ENCODE results near the gene EAPP. TPM values are rescaled to one million over a fixed set of nuclear protein-coding genes. Genes with fewer than 3 reads are reported as not detected.
"Not testable (repeated sequence)": the region's sequence is repeated elsewhere in the genome, so short reads cannot be mapped to it uniquely, and the experiment has no call there.

The EAPP gene
- total RNA-seq, 1 experiment from 2014 or later: 54.1 TPM

DNA sequence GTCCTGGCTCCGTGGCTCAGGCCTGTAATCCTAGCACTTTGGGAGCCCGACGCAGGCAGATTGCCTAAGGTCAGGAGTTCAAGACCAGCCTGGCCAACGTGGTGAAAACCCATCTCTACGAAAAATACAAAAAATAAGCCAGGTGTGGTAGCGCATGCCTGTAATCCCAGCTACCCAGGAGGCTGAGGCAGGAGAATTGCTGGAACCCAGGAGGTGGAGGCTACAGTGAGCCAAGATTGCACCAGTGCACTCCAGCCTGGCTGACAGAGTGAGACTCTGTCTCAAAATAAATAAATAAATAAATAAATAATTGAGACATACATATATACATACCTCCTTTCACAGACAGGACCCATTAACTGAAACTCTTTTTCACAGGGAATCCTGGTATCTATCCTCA lies 1.4 kb downstream of the EAPP start:
- not testable (repeated sequence) for DNase-seq (ENCODE audit: low read depth)

DNA sequence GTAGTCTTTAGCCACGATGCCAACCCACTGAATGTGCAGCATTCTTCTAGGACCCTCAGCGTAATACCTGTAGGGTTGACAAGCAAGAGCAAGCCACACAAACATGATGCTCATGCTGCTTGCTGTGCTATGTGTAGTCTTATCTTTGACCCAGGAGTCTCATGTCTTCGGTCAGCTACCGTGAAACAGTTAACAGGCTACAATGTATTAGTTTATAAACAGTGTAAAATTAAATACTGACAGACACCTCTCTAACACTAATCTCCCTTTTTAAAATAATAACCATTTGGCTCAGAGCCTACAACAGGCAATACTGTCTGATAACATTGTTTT lies 1.9 kb downstream of the EAPP start:
- no peak for DNase-seq (ENCODE audit: low read depth)

DNA sequence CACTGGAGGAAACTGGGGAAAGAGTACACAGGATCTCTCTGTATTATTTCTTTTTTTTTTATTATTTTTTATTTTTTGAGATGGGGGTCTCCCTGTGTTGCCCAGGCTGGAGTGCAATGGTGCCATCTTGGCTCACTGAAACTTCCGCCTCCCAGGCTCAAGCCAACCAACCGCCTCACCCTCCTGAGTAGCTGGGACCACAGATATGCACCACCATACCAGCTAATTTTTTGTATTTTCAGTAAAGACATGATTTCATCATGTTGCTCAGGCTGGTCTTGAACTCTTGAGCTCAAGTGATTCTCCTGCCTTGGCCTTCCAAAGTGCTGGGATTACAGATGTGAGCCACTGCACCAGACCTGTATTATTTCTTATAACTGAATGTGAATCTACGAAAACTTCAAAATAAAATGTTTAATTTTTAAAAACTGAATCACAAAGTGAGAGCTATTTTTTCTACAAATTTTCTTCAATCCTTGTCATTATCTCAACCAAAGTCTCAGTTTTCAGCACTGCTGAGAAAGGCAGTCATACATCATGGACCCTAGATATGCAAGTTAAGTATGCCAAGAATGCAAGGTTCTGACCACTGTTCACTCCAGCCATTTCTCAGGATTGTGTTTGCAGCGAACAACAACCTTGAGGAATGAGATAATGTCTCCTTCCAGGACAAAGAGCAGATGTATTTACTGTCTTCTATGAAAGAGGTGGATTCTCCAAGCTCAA lies 2.4 kb downstream of the EAPP start:
- DNase-seq (ENCODE audit: low read depth): no peak

DNA sequence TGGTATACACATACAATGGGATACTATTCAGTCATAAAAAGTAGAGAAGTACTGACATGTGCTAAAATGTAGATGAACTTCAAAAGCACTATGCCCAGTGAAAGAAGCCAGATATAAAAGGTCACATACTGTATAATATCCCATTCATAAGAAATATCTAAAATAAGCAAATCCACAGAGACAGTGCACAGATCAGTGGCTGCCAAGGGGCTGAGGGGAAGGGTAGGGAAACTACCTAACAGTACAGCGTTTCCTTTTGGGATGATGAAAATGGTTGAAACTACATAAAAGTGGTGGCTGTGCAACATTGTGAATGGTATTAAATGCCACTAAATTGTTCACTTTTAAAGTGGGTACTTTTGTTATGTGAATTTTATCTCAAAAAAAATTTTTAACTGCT lies 11.9 kb downstream of the EAPP start:
- no peak for DNase-seq (ENCODE audit: low read depth)

DNA sequence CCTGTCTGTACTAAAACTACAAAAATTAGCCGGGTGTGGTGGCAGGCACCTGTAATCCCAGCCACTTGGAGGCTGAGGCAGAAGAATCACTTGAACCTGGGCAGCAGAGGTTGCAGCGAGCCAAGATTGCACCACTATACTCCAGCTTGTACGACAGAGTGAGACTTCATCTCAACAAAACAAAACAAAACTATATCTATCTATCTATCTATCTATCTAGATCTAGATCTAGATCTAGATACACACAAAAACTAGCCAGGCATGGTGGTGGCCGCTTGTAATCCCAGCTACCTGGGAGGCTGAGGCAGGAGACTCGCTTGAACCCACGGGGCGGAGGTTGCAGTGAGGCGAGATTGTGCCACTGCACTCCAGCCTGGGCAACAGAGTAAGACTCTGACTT lies 15.3 kb downstream of the EAPP start:
- DNase-seq (ENCODE audit: low read depth): not testable (repeated sequence)

DNA sequence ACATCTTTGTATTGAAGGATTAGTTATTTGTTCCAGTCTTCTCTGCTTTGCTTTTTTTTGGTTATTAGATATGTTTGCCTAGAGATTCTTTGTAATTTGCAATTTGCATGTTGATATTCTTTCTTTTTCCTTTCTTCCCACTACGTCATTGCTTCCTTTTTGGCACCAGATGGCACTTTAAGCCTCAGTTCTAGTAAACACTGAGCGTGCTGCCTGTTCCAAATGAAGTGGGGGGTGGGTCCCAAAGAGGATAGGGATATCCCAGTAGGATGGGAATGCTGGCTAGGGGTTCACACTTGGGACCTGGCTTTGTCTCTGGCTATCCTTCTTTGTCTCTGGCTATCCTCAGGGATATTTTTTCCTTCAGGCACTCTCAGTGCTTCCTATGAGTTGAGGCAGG lies 17.0 kb downstream of the EAPP start:
- DNase-seq (ENCODE audit: low read depth): no peak

DNA sequence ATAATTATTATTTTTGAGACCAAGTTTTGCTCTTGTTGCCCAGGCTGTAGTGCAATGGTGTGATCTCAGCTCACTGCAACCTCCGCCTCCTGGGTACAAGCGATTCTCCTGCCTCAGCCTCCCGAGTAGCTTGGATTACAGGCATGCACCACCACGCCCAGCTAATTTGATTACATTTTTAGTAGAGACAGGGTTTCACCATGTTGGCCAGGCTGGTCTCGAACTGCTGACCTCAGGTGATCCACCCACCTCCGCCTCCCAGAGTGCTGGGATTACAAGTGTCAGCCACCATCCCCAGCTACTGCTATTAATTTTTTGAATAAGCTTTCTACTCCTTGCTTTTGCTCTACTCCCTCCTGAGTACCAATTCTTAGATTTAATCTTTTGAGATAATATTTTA lies 18.4 kb downstream of the EAPP start:
- DNase-seq (ENCODE audit: low read depth): not testable (repeated sequence)

DNA sequence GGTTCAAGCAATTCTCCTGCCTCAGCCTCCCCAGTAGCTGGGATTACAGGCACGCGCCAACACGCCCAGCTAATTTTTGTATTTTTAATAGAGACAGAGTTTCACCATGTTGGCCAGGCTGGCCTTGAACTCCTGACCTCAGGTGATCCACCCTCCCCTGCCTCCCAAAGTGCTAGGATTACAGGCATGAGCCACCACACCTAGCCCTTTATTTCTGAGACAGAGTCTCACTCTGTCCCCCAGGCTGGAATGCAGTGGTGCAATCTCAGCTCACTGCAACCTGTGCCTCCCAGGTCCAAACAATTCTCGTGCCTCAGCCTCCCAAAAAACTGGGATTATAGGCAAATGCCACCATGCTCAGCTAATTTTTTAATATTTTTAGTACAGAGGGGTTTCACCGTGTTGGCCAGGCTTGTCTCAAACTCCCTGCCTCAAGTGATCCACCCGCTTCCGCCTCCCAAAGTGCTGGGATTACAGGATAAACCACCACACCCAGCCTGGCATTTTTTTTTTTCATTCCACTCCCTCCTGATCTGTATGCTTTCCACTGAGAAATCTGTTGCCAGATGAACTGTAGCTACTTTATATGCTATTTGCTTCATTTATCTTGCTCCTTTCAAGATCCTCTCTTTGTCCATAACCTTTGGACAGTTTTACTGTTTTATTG lies 19.1 kb downstream of the EAPP start:
- DNase-seq (ENCODE audit: low read depth): not testable (repeated sequence)

DNA sequence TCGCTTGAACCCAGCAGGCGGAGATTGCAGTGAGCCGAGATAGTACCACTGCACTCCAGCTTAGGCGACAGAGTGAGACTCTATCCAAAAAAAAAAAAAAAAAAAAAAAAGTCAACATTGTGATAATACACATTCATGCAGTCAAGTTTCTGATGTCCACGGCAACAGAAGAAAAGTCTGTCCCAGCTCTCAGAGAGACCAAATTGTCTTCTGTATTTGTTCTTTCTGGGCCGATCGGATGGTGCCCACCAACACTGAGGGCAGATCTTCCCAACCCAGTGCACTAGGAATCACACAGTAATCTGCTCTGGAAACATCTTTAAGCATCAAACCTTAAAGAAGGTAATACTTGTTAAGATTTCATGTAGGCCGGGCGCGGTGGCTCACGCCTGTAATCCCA lies 31.6 kb downstream of the EAPP start:
- DNase-seq (ENCODE audit: low read depth): no peak

DNA sequence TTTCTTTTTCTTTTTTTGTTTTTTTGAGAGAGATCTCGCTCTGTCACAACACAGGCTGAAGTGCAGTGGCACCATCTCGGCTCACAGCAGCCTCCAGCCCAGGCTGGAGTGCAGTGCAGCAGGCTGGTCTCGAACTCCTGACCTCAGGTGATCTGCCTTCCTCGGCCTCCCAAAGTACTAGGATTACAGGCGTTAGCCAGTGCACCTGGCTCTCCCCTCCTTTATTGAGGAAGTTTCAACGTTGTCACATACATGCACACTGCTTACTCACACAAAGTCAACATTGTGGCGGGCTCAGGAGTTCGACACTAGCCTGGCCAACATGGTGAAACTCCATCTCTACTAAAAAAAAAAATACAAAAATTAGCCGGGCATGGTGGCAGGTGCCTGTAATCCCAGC lies 32.0 kb downstream of the EAPP start:
- DNase-seq (ENCODE audit: low read depth): no peak

DNA sequence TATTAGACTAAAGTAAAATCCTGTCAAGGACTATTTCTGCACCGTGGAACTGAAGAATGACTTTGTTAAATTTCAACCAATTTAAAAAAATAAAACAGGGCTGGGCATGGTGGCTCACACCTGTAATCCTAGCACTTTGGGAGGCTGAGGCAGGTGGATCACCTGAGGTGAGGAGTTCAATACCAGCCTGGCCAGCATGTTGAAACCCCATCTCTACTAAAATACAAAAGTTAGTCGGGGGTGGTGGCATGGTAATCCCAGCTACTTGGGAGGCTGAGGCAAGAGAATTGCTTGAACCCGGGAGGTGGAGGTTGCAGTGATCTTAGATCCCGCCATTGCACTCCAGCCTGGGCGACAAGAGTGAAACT lies 34.4 kb downstream of the EAPP start:
- DNase-seq (ENCODE audit: low read depth): not testable (repeated sequence)

DNA sequence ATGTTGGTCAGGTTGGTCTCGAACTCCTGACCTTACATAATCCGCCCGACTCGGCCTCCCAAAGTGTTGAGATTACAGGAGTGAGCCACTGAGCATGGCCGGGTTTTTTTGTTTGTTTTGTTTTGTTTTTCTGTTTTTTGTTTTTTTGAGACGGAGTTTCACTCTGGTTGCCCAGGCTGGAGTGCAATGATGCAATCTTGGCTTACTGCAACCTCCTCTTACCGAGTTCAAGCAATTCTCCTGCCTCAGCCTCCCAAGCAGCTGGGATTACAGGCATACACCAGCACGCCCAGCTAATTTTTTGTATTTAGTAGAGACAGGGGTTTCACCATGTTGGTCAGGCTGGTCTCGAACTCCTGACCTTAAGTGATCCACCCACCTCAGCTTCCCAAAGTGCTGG lies 35.5 kb downstream of the EAPP start:
- DNase-seq (ENCODE audit: low read depth): not testable (repeated sequence)

DNA sequence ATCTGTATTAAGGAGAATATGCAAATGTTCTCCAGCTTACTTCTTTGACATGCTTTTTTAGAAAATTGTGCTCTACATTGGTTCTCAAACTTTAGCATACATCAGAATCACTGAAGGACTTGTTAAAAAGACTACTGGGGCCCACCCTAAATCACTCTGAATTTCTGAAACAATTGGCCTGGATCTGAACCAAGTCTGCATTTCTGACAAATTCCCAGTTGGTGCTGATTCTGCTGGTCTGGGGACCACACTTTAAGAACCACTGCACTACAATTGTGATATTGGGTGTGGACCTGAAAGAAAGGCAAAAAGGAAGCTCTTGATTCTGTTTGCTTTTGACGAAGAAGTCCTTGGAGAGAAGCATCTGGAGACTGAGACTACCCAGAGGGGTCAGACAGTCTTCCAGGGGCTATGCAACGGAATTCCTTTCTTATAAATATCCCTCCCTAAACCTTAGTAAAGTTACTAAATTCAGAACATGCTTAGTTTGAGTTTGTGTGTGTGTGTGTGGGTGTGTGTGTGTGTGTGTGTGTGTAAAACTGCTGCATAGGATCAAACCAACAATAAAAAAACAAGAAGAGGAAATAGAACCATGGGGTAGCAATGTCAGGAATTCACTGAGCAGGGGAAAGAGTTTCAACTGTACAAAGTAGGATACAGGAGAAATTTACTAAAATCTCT lies 36.8 kb downstream of the EAPP start:
- DNase-seq (ENCODE audit: low read depth): no peak

DNA sequence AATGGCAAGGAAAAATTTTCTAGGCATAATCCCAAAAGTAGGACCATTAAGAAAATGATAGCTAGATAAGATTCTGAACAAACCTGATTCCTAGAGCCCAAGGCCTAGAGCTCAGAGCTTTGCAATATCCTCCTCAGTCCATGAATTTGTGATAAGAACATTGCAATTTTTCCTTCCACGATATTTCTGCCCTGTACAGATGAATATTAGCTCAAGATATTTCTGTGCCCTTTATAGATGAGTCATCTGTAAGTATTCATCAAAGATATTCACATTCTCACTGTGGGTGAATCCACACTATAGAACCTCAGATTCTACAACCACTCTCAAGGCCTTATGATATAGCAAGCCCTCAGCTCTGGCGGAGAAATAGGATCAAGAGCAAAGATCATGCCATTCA lies 37.5 kb downstream of the EAPP start:
- no peak for DNase-seq (ENCODE audit: low read depth)

DNA sequence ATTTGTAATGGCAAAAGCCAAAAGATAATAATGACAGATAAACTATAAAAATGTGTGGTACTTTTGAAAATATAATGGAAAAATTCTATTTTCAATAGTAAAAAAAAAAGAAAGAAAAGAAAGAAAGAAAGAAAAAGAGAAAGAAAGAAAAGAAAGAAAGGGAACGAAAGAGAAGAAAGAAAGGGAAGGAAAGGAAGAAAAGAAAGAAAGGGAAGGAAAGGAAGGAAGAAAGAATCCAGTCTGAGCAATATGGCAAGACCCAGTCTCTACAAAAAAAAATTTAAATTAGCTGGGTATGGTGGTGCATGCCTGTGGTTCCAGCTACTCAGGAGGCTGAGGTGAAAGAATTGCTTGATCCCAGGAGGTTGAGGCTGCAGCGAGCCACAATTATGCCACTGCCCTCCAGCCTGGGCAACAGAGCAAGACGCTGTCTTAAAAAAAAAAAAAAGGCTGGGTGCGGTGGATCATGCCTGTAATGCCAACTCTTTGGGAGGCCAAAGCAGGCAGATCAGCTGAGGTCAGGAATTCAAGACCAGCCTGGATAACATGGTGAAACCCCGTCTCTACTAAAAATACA lies 38.4 kb downstream of the EAPP start:
- peak; percentile 40 for DNase-seq (ENCODE audit: low read depth)

DNA sequence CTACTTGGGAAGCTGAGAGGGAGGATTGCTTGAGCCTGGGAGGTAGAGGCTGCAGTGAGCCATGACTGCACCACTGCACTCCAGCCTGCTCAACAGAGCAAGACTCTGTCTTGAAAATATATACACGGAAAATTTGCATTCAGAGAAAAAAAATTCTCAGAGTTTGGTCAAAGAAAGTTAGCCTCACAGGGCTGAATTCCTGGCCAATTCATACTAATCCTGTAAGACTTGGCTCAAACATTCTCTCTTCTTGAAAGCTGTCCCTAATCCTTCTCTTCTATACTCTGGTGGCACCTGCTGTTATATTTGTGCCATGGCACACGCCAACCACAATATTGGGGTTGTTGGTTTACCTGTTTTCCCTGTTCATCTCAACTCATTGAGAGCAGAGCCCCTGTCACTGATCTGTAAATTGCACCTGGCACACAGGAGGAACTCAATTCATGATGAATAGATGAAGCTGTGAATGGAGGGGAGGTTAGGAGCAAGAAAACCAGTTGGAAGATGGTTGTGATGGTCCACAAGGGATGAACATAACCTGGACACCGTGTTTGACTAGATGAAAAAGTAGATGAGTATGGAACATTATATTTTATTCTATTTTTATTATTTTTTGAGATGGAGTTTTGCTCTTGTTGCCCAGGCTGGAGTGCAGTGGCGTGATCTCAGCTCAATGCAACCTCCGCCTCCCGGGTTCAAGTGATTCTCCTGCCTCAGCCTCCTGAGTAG lies 40.7 kb downstream of the EAPP start:
- peak; percentile 38 for DNase-seq (ENCODE audit: low read depth)

DNA sequence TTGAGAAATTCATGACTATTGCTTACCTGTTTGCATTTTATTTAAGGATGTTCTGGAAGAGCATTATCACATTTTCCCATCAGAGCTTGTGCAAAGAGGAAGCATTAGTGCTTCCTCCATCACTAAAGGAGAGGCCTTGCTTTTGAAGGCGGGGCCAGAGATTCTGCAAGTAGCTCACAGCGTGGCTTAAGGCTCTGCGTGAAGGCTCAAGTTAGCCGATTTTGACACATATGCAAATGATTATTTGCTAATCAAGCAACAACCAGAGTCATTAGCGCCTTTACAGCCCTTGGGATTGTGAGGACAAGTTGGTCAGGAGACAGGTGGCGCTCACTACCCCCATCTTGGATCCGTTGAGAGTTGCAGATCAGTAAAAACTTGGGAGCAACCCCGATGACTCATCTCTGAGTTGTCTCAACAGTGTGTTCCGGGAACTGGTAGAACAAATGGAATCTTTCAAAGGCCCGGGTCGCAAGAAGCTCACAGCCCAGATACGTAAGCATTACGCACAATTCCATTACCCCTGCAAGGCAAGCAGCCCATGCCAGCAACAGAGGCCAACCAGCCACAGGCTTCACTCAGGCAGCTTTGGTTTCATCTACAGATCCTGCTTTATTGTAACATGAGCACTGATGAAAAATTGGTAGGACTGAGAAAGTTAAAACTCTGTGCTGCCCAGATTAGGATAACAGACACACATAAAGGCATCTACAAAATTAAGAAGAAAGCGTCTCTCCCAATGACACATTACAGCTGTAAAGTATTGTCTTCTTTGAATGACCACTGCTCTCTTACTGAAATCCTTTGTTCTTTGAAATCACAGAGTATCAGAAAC lies 42.6 kb downstream of the EAPP start:
- peak; percentile 97 for DNase-seq (ENCODE audit: low read depth)

DNA sequence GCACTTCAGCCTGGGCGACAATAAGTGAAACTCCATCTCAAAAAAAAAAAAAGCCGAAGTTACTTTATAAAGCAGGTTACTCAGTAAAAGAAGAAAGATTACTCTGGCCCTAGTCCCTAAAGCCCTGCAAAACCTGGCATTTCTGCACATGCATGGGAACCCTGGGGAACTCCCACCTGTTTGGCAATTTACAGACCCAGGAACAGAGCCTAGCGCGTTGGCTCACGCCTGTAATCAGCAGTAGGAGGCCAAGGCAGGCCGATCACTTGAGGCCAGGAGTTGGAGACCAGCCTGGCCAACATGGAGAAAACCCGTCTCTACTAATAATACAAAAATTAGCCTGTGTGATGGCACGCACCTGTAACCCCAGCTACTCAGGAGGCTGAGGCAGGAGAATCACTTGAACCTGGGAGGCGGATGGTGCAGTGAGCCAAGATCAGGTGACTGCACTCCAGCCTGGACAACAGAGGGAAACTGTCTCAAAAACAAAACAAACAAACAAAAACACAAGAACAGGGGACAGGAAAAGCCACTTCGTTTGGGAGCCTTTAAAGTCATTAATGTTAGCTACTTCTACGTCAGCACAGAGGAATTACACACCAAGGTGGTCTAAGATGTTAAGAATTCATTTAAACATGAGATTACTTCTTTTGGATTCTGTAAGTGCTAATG lies 43.4 kb downstream of the EAPP start:
- no peak for DNase-seq (ENCODE audit: low read depth)

DNA sequence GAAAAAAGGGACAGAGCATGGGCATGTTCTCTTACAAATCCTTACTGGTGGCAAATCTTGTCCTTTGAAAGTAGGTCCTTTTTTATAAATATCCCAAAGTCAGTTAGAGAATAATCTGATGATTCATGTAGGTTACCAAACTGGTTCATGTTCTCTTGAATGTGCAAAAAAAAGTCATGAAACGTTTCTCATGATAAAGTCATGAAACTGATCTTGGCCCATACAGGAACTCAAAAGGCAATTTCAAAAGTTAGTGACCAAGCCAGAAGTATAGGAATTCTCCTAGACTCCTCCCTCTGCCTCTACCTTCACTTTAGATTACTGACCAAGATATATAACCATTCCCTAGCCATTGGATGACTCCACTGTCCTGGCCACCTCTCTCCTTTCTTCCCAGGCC lies 50.2 kb downstream of the EAPP start:
- DNase-seq (ENCODE audit: low read depth): no peak

DNA sequence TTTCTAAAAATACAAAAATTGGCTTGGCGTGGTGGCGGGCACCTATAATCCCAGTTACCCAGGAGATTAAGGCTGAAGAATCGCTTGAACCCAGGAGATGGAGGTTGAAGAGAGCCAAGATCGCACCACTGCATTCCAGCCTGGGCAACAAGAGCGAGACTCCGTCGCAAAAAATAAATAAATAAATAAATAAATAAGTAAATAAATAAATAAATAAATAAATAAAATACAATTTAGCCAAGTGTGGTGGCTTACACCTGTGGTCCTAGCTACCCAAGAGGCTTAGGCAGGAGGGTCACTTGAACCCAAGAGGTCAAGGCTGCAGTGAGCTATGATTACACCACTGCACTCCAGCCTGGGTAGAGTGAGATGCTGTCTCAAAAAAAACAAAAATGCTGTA lies 51.0 kb downstream of the EAPP start:
- no peak for DNase-seq (ENCODE audit: low read depth)

DNA sequence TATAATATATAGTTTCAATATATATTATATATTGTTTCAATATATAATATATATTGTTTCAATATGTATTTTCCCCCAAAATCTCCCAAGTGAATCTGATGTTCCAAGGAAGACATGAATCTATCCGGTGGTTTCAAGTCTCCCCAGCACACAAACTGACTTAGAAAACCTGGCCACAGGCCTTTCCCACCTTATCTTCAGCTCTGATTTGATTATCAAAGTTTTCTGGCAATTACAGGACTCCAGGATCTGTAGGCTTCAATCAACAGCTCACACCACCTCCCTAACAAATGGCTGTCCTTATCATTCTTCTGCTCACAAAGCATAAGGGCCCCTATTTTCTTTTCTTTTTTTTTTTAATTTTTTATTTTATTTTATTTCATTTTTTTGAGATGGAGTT lies 54.8 kb downstream of the EAPP start:
- no peak for DNase-seq (ENCODE audit: low read depth)
